CD4-positive, CD25-positive, alpha-beta regulatory T cell (primary cell): ENCODE measurements around the gene RAC3. TPM values are rescaled to one million over a fixed set of nuclear protein-coding genes. Genes with fewer than 3 reads are reported as not detected.
A peak's percentile ranks its signal among the peaks of the same experiment; 100 is the strongest.

Experiments
- ATAC-seq, 2 donors: fragments of 150-1000 bp; cut with Tn5 transposase; one replicate each; pipeline ENCODE4 v1.10.0; 2021; ENCODE audit warnings: low read depth in 2 of 2, moderate number of reproducible peaks in 2 of 2, moderate library complexity in 1 of 2
- DNase-seq, 3 donors: peaks; one replicate each; pipeline versions ENCODE4 v3.0.0 to v3.0.0-alpha.2; 2012 to 2022; ENCODE audit warnings: mixed read lengths in 1 of 3
- H3K27ac ChIP-seq: one replicate; pipeline ENCODE4 v1.7.0; 2013; ENCODE audit warnings: mild to moderate bottlenecking, low read length; ENCODE audit not compliant: insufficient read depth, poor library complexity, severe bottlenecking
- H3K27me3 ChIP-seq: one replicate; pipeline ENCODE4 v1.7.0; 2013; ENCODE audit warnings: low read length; ENCODE audit not compliant: control insufficient read depth, insufficient read depth
- H3K36me3 ChIP-seq: one replicate; pipeline ENCODE4 v1.7.0; 2013; ENCODE audit warnings: mild to moderate bottlenecking, low read length, moderate library complexity; ENCODE audit not compliant: control insufficient read depth, insufficient read depth
- H3K4me1 ChIP-seq: 2 replicates; pipeline ENCODE4 v1.7.0; 2013; ENCODE audit warnings: mild to moderate bottlenecking, low read length; ENCODE audit not compliant: insufficient read depth, control insufficient read depth, poor library complexity, severe bottlenecking
- H3K4me3 ChIP-seq: one replicate; pipeline ENCODE4 v1.7.0; 2013; ENCODE audit warnings: low read depth, mild to moderate bottlenecking, low read length, moderate library complexity
- H3K9me3 ChIP-seq, 2 experiments: 1 replicate in 1 of 2; 2 replicates in 1 of 2; pipeline ENCODE4 v1.7.0; 2013; ENCODE audit warnings: low read length in 2 of 2, mild to moderate bottlenecking in 1 of 2, moderate library complexity in 1 of 2; ENCODE audit not compliant: control insufficient read depth in 2 of 2
- H3K27ac Mint-ChIP-seq, 3 donors: one replicate each; pipeline ENCODE4 v1.8.0; 2020 to 2022; ENCODE audit warnings: mild to moderate bottlenecking in 3 of 3, mixed read lengths in 3 of 3, moderate library complexity in 2 of 3
- H3K27me3 Mint-ChIP-seq: one replicate; pipeline ENCODE4 v1.8.0; 2022; ENCODE audit warnings: mild to moderate bottlenecking, mixed read lengths
- H3K36me3 Mint-ChIP-seq: one replicate; pipeline ENCODE4 v1.8.0; 2020; ENCODE audit warnings: mixed read lengths
- H3K4me1 Mint-ChIP-seq, 4 donors: one replicate each; pipeline ENCODE4 v1.8.0; 2020 to 2022; ENCODE audit warnings: mixed read lengths in 4 of 4, mild to moderate bottlenecking in 1 of 4
- H3K4me3 Mint-ChIP-seq, 4 donors: one replicate each; pipeline ENCODE4 v1.8.0; 2020 to 2022; ENCODE audit warnings: mild to moderate bottlenecking in 4 of 4, mixed read lengths in 4 of 4, moderate library complexity in 3 of 4
- H3K9me3 Mint-ChIP-seq, 7 donors: one replicate each; pipeline ENCODE4 v1.8.0; 2020 to 2022; ENCODE audit warnings: mixed read lengths in 7 of 7, mild to moderate bottlenecking in 3 of 7, moderate library complexity in 2 of 7
- polyA plus RNA-seq, 4 donors: library from polyadenylated mRNA; unstranded; fragments of 300-500 nt; fragmentation: Illumina TruSeq; gene quantifications; one replicate each; pipeline ENCODE4 v1.2.3, GENCODE V29; 2021
- total RNA-seq: library from RNA; stranded (reverse); gene quantifications from one replicate; pipeline ENCODE4 v1.2.3, GENCODE V29; 2022

RAC3 gene
- 3.6 TPM for total RNA-seq
- polyA plus RNA-seq: under 1 TPM in 1 of 4 donors, not detected in 3; 0.26 TPM

- Histone ChIP-seq H3K27ac (no peak within 1 kb of the TSS), H3K4me3 (no peak within 1 kb of the TSS), H3K36me3 (no peaks in the 10 kb centered on the region), H3K27me3 (no peaks in the 10 kb centered on the region), H3K4me1 (peaks cover 29% of the 10 kb centered on the region), H3K9me3 (no peaks in the 10 kb centered on the region)
- no peak for DNase-seq
- Mint-ChIP-seq H3K36me3 (peaks cover 5% of the 10 kb centered on the region), H3K4me3 (peak within 1 kb of the TSS; percentile 86 to 91 (median 90)), H3K9me3 (no peaks in the 10 kb centered on the region), H3K27ac (peak within 1 kb of the TSS in 2 of 3 donors; percentile 63 to 71), H3K27me3 (no peaks in the 10 kb centered on the region), H3K4me1 (peaks cover 0 to 28% (median 7%) of the 10 kb centered on the region in 4 donors)
- peak in 1 of 2 donors; percentile 4 for ATAC-seq
These were observed at the start of gene RAC3 for GRCh38 chr17:82031303-82031884. TSS of gene RAC3 (plus strand) at chr17:82031678. CDS start at chr17:82031762, 84 bp downstream.

- Mint-ChIP-seq H3K27me3 (no peaks in the 10 kb centered on the region), H3K9me3 (no peaks in the 10 kb centered on the region), H3K4me3 (peak overlapping the region in 1 of 4 donors; percentile 9), H3K27ac (no peak overlapping the region), H3K4me1 (peaks cover 4 to 46% (median 23%) of the 10 kb centered on the region in 4 donors), H3K36me3 (peaks cover 20% of the 10 kb centered on the region)
- DNase-seq (no peak), ATAC-seq (no peak)
- no peaks in the 10 kb centered on the region for H3K9me3 ChIP-seq
- H3K4me1 ChIP-seq: peaks cover 18% of the 10 kb centered on the region
- H3K36me3 ChIP-seq: peaks cover 9% of the 10 kb centered on the region
- H3K27ac ChIP-seq: no peak overlapping the region
- H3K4me3 ChIP-seq: no peak overlapping the region
- H3K27me3 ChIP-seq: no peaks in the 10 kb centered on the region
These were observed 48.4 kb upstream of the RAC3 start for GRCh38 chr17:81983011-81983638.

GRCh38 chr17:81983639-81984373, 47.7 kb upstream of the RAC3 start:
- Mint-ChIP-seq H3K36me3 (peaks cover 20% of the 10 kb centered on the region), H3K27ac (no peak overlapping the region), H3K9me3 (no peaks in the 10 kb centered on the region), H3K27me3 (no peaks in the 10 kb centered on the region), H3K4me3 (no peak overlapping the region), H3K4me1 (peaks cover 4 to 41% (median 20%) of the 10 kb centered on the region in 4 donors)
- peaks cover 11% of the 10 kb centered on the region for H3K4me1 ChIP-seq
- ATAC-seq (no peak), DNase-seq (peak in 1 of 3 donors; percentile 52)
- no peaks in the 10 kb centered on the region for H3K9me3 ChIP-seq
- H3K4me3 ChIP-seq: no peak overlapping the region
- H3K27me3 ChIP-seq: no peaks in the 10 kb centered on the region
- peaks cover 9% of the 10 kb centered on the region for H3K36me3 ChIP-seq
- H3K27ac ChIP-seq: no peak overlapping the region

GRCh38 chr17:81984773-81985410, 46.6 kb upstream of the RAC3 start:
- Mint-ChIP-seq H3K36me3 (peaks cover 15% of the 10 kb centered on the region), H3K4me1 (peaks cover 4 to 31% (median 15%) of the 10 kb centered on the region in 4 donors), H3K27ac (peak overlapping the region in 1 of 3 donors; percentile 58), H3K27me3 (no peaks in the 10 kb centered on the region), H3K9me3 (no peaks in the 10 kb centered on the region), H3K4me3 (peak overlapping the region in 1 of 4 donors; percentile 81)
- H3K27me3 ChIP-seq: no peaks in the 10 kb centered on the region
- H3K36me3 ChIP-seq: peaks cover 9% of the 10 kb centered on the region
- H3K4me1 ChIP-seq: peaks cover 9% of the 10 kb centered on the region
- H3K9me3 ChIP-seq: no peaks in the 10 kb centered on the region
- H3K4me3 ChIP-seq: no peak overlapping the region
- no peak for DNase-seq
- no peak for ATAC-seq
- no peak overlapping the region for H3K27ac ChIP-seq

- Mint-ChIP-seq H3K4me3 (no peak overlapping the region), H3K4me1 (peaks cover 4 to 23% (median 9%) of the 10 kb centered on the region in 4 donors), H3K27me3 (no peaks in the 10 kb centered on the region), H3K36me3 (peaks cover 11% of the 10 kb centered on the region), H3K9me3 (no peaks in the 10 kb centered on the region), H3K27ac (peak overlapping the region in 1 of 3 donors; percentile 75)
- H3K4me1 ChIP-seq: no peaks in the 10 kb centered on the region
- H3K27ac ChIP-seq: no peak overlapping the region
- no peaks in the 10 kb centered on the region for H3K9me3 ChIP-seq
- H3K27me3 ChIP-seq: no peaks in the 10 kb centered on the region
- DNase-seq (no peak), ATAC-seq (no peak)
- H3K4me3 ChIP-seq: no peak overlapping the region
- H3K36me3 ChIP-seq: peaks cover 9% of the 10 kb centered on the region
These were observed 44.9 kb upstream of the RAC3 start for GRCh38 chr17:81986606-81987005.

GRCh38 chr17:81987161-81987770, 44.2 kb upstream of the RAC3 start:
- no peaks in the 10 kb centered on the region for H3K27me3 Mint-ChIP-seq
- DNase-seq (no peak), ATAC-seq (no peak)
- no peak overlapping the region for H3K27ac ChIP-seq
- H3K27me3 ChIP-seq: no peaks in the 10 kb centered on the region
- no peaks in the 10 kb centered on the region for H3K9me3 ChIP-seq
- no peaks in the 10 kb centered on the region for H3K4me1 ChIP-seq
- H3K4me3 ChIP-seq: no peak overlapping the region
- H3K27ac Mint-ChIP-seq: no peak overlapping the region
- H3K36me3 ChIP-seq: peaks cover 9% of the 10 kb centered on the region
- H3K4me1 Mint-ChIP-seq: peaks cover 4 to 21% (median 9%) of the 10 kb centered on the region in 4 donors
- H3K4me3 Mint-ChIP-seq: no peak overlapping the region
- peaks cover 10% of the 10 kb centered on the region for H3K36me3 Mint-ChIP-seq
- H3K9me3 Mint-ChIP-seq: no peaks in the 10 kb centered on the region
